ENCODE data around the gene AGL. TPM values are rescaled to one million over a fixed set of nuclear protein-coding genes. Genes with fewer than 3 reads are reported as not detected.

AGL gene
- total and polyA plus RNA-seq, 10 of the 15 experiments (the other 5 are each of a cell fraction or from before 2014, with no cell fraction given): 5.6 to 21.6 (median 13.7) TPM

- TF ChIP-seq, protein P1, sequence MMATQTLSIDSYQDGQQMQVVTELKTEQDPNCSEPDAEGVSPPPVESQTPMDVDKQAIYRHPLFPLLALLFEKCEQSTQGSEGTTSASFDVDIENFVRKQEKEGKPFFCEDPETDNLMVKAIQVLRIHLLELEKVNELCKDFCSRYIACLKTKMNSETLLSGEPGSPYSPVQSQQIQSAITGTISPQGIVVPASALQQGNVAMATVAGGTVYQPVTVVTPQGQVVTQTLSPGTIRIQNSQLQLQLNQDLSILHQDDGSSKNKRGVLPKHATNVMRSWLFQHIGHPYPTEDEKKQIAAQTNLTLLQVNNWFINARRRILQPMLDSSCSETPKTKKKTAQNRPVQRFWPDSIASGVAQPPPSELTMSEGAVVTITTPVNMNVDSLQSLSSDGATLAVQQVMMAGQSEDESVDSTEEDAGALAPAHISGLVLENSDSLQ (IDR thresholded peaks at IDR 0.05): no peak
Measured at GRCh38 chr1:99963041-99963795, 113.1 kb downstream of the AGL start (continued).

- BruUV-seq (replicated peaks): no TSS peak
- no peak overlapping the region for H3K4me3 ChIP-seq
- in situ Hi-C loops (cut with MboI) (no loop called here), intact Hi-C loops (cut with micrococcal nuclease; ENCODE audit: unreplicated experiment) (no loop called here)
- H2AFZ ChIP-seq (ENCODE audit: control insufficient read depth, low read depth, low read length): no peak overlapping the region
- ChIA-PET RAD21 (ENCODE audit: unreplicated experiment) (no interaction called here), CTCF (interaction anchor here (1.1 kb wide), 1 partner anchor 49 kb away, joined by 3 read pairs; no protein-coding TSS in a partner anchor), POLR2A (interaction anchor here (0.5 kb wide), 1 partner anchor 166 kb away, joined by 5 read pairs; no protein-coding TSS in a partner anchor), SMC1A (ENCODE audit: uncharacterized antibody, unreplicated experiment) (interaction anchor here (1.2 to 1.6 kb wide), 2 partner anchors 8 to 782 kb away, joined by 3 to 5 read pairs; no protein-coding TSS in a partner anchor)
- H3K27ac ChIP-seq (ENCODE audit: control insufficient read depth, insufficient read depth): no peak overlapping the region
- no peak overlapping the region for H3K9ac ChIP-seq (ENCODE audit: control insufficient read depth, insufficient read depth, low read length)
- H4K20me1 ChIP-seq (ENCODE audit: control insufficient read depth, insufficient read depth): no peaks in the 10 kb centered on the region
- H3K27me3 ChIP-seq (replicated peaks in 1 of 2; ENCODE audit: control insufficient read depth in 2 of 2, insufficient read depth in 2 of 2, low read length in 1 of 2): no peaks in the 10 kb centered on the region
- no peak for FAIRE-seq
- ATAC-seq: no peak
- no peaks in the 10 kb centered on the region for H3K4me1 ChIP-seq (ENCODE audit: control insufficient read depth, insufficient read depth, low read length)
- no peak overlapping the region for H3K4me2 ChIP-seq (ENCODE audit: control insufficient read depth, insufficient read depth)
- DNase-seq (ENCODE audit: low read depth, low spot score): no peak
- H3K36me3 ChIP-seq (ENCODE audit: control insufficient read depth in 2 of 2, insufficient read depth in 2 of 2, low read length in 1 of 2): no peaks in the 10 kb centered on the region
- no peaks in the 10 kb centered on the region for H3K9me3 ChIP-seq (replicated peaks; ENCODE audit: control insufficient read depth, insufficient read depth, low read length)
- WGBS (ENCODE audit: insufficient coverage, insufficient replicate concordance, low lambda C conversion rate, missing lambda C conversion rate): 64% methylated on average over 3 of the region's 3 CpGs
- peaks cover 4% of the 10 kb centered on the region; the same call in 1 of the 2 replicates for H3K79me2 ChIP-seq (ENCODE audit: control insufficient read depth, insufficient read depth, low read length)
- no peak for TF ChIP-seq MAX (IDR thresholded peaks at IDR 0.05; ENCODE audit: low read depth, low read length)
- TF ChIP-seq RFX5 (IDR thresholded peaks at IDR 0.05; ENCODE audit: low read depth, low read length): no peak
- TF ChIP-seq, protein P2, sequence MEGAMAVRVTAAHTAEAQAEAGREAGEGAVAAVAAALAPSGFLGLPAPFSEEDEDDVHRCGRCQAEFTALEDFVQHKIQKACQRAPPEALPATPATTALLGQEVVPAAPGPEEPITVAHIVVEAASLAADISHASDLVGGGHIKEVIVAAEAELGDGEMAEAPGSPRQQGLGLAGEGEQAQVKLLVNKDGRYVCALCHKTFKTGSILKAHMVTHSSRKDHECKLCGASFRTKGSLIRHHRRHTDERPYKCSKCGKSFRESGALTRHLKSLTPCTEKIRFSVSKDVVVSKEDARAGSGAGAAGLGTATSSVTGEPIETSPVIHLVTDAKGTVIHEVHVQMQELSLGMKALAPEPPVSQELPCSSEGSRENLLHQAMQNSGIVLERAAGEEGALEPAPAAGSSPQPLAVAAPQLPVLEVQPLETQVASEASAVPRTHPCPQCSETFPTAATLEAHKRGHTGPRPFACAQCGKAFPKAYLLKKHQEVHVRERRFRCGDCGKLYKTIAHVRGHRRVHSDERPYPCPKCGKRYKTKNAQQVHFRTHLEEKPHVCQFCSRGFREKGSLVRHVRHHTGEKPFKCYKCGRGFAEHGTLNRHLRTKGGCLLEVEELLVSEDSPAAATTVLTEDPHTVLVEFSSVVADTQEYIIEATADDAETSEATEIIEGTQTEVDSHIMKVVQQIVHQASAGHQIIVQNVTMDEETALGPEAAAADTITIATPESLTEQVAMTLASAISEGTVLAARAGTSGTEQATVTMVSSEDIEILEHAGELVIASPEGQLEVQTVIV (IDR thresholded peaks at IDR 0.05; ENCODE audit: borderline replicate concordance, partially characterized antibody): no peak
- no peak for TF ChIP-seq NRF1 (conservative IDR thresholded peaks at IDR 0.05; ENCODE audit: low read depth, low read length)
- TF ChIP-seq ATF7 (IDR thresholded peaks at IDR 0.05; ENCODE audit: low read depth): no peak
- no peak for TF ChIP-seq SIX5 (IDR thresholded peaks at IDR 0.05; ENCODE audit: low read depth, low read length, severe bottlenecking)
- no peak for TF ChIP-seq PML (IDR thresholded peaks at IDR 0.05; ENCODE audit: low read length)
- no peak for TF ChIP-seq STAT1 (conservative IDR thresholded peaks at IDR 0.05)
- no peak for TF ChIP-seq CUX1 (IDR thresholded peaks at IDR 0.05; ENCODE audit: insufficient replicate concordance, low read depth, low read length)
- no peak for TF ChIP-seq STAT3 (IDR thresholded peaks at IDR 0.05; ENCODE audit: low read depth, low read length)
- no peak for TF ChIP-seq ETV6 (conservative IDR thresholded peaks at IDR 0.05 in 1 of 2, IDR thresholded peaks at IDR 0.05 in 1 of 2; ENCODE audit: borderline replicate concordance in 1 of 2, low read depth in 1 of 2)
Measured at GRCh38 chr1:99964806-99965205, 114.6 kb downstream of the AGL start.

All from GM12878 (cell line).